Neural crest cell (in vitro differentiated cells): ENCODE measurements around the gene RNF19B. TPM values are rescaled to one million over a fixed set of nuclear protein-coding genes. Genes with fewer than 3 reads are reported as not detected.

Experiments used
- DNase-seq: peaks from one replicate; pipeline ENCODE4 v3.0.0; 2021; ENCODE audit warnings: low read depth, mixed read lengths, low spot score
- H3K27ac Mint-ChIP-seq: one replicate; pipeline ENCODE4 v1.8.0; 2021; ENCODE audit warnings: mild to moderate bottlenecking, mixed read lengths; ENCODE audit not compliant: unreplicated experiment
- H3K27me3 Mint-ChIP-seq: 2 replicates; pipeline ENCODE4 v1.8.0; 2021; ENCODE audit warnings: low read depth, mild to moderate bottlenecking, mixed read lengths
- H3K36me3 Mint-ChIP-seq: 2 replicates; pipeline ENCODE4 v1.8.0; 2021; ENCODE audit warnings: low read depth, mild to moderate bottlenecking, mixed read lengths
- H3K4me1 Mint-ChIP-seq: 2 replicates; pipeline ENCODE4 v1.8.0; 2021; ENCODE audit warnings: mixed read lengths
- H3K4me3 Mint-ChIP-seq: one replicate; pipeline ENCODE4 v1.8.0; 2021; ENCODE audit warnings: mild to moderate bottlenecking, mixed read lengths
- H3K9me3 Mint-ChIP-seq: 2 replicates; pipeline ENCODE4 v1.8.0; 2021; ENCODE audit warnings: mixed read lengths
- total RNA-seq: library from RNA; stranded (reverse); gene quantifications from 2 replicates; pipeline ENCODE4 v1.2.1, GENCODE V29; 2021
- TF ChIP-seq, protein P1 (sequence below): fragments of 200-600 bp; sonication (generic); conservative IDR thresholded peaks from 2 replicates; pipeline ENCODE4 v1.5.0; 2021; ENCODE audit warnings: antibody characterized with exemption, mild to moderate bottlenecking

Gene RNF19B
- total RNA-seq, 1 donor from 2014 or later: 14.9 TPM

DNA sequence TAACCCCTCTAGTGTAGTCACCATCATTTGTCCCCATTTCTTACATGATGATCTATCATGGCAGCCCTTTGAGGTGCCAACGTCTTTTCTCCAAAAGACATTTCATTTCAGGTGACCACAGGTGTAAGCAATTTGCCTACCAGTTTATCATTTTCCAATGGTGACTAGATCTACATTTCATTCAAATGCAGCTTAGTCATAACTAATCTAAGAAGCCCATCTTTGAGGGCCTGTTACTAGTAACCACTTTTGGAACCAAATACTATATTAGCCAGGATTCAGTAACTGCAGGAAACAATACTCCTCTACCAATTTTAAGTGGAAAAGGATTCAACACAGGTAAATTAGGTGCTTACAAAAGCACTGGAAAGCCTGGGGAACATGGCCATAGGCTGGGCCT lies 32.8 kb downstream of the RNF19B start:
- TF ChIP-seq, protein P1, sequence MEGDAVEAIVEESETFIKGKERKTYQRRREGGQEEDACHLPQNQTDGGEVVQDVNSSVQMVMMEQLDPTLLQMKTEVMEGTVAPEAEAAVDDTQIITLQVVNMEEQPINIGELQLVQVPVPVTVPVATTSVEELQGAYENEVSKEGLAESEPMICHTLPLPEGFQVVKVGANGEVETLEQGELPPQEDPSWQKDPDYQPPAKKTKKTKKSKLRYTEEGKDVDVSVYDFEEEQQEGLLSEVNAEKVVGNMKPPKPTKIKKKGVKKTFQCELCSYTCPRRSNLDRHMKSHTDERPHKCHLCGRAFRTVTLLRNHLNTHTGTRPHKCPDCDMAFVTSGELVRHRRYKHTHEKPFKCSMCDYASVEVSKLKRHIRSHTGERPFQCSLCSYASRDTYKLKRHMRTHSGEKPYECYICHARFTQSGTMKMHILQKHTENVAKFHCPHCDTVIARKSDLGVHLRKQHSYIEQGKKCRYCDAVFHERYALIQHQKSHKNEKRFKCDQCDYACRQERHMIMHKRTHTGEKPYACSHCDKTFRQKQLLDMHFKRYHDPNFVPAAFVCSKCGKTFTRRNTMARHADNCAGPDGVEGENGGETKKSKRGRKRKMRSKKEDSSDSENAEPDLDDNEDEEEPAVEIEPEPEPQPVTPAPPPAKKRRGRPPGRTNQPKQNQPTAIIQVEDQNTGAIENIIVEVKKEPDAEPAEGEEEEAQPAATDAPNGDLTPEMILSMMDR: no peak
- no peak overlapping the region for H3K4me3 Mint-ChIP-seq

DNA sequence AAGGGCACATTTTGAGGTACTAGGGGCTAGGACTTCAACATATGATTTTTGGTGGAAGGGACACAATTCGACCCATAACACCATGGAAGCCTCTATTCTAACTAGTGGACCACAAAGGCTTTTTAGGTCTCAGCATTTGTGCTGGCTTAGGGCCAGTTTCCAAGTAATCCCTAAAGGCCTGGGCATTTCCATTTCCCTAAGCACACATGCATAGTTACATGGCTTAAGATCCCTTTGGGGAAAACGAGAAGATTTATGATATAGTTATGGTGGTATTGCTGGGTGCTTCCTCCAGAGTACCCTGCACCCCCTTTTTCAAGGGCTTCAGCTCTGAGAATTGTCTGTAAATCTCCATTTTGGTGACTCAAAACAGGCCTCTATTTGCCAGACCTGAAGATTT lies 35.2 kb downstream of the RNF19B start:
- no peak for DNase-seq
- H3K4me1 Mint-ChIP-seq: peaks cover 25% of the 10 kb centered on the region
- H3K4me3 Mint-ChIP-seq: no peak overlapping the region
- no peaks in the 10 kb centered on the region for H3K36me3 Mint-ChIP-seq
- peaks cover 26% of the 10 kb centered on the region for H3K27me3 Mint-ChIP-seq
- TF ChIP-seq, protein P1: no peak
- H3K27ac Mint-ChIP-seq: no peak overlapping the region
- no peaks in the 10 kb centered on the region for H3K9me3 Mint-ChIP-seq

More for the DNA sequence above, 32.8 kb downstream of the RNF19B start:
- DNase-seq: no peak
- peaks cover 6% of the 10 kb centered on the region for H3K27me3 Mint-ChIP-seq
- no peak overlapping the region for H3K27ac Mint-ChIP-seq
- peaks cover 9% of the 10 kb centered on the region for H3K4me1 Mint-ChIP-seq
- no peaks in the 10 kb centered on the region for H3K36me3 Mint-ChIP-seq
- no peaks in the 10 kb centered on the region for H3K9me3 Mint-ChIP-seq

DNA sequence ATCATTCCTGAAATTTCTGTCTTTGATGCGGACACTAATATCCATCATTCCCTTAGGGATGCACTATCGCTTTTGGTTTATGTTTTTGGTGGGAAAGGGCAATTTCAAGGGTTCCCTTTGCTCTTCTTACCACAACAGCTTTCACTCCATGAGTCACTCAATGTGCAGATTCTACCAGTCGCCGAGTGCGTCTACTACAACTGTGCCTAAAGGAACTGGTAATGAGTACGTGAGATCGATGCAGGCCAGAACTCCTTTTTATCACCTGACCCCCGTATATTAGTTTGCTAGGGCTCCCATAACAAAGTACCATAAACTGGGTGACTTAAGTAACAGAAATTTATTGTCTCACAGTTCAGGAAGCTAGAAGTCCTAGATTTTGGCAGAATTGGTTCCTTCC lies 35.9 kb downstream of the RNF19B start:
- H3K27ac Mint-ChIP-seq: no peak overlapping the region
- peaks cover 31% of the 10 kb centered on the region for H3K27me3 Mint-ChIP-seq
- TF ChIP-seq, protein P1: no peak
- H3K36me3 Mint-ChIP-seq: no peaks in the 10 kb centered on the region
- no peak overlapping the region for H3K4me3 Mint-ChIP-seq
- H3K4me1 Mint-ChIP-seq: peaks cover 27% of the 10 kb centered on the region
- H3K9me3 Mint-ChIP-seq: no peaks in the 10 kb centered on the region
- DNase-seq: no peak

DNA sequence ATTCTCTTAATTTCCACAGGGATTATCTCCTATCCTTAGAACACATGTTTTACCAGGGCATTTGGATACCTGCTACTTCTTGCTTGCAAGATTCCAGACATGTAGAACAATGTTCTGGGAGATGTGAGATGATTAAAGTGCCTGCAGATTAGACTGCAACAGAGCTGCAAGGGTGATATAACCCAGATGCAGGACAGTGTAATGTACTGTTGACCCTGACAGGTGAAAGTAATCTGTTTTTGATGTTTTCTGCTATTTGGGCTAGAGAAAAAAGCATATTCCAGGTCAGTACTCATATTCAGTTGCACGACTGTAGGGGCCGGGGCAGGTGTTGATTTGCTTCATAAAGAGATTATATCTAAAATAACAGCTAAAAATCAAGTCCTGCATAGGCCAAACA lies 36.3 kb downstream of the RNF19B start:
- no peak for DNase-seq
- H3K4me1 Mint-ChIP-seq: peaks cover 27% of the 10 kb centered on the region
- H3K36me3 Mint-ChIP-seq: no peaks in the 10 kb centered on the region
- H3K27ac Mint-ChIP-seq: no peak overlapping the region
- peaks cover 35% of the 10 kb centered on the region for H3K27me3 Mint-ChIP-seq
- no peak overlapping the region for H3K4me3 Mint-ChIP-seq
- TF ChIP-seq, protein P1: no peak
- no peaks in the 10 kb centered on the region for H3K9me3 Mint-ChIP-seq

DNA sequence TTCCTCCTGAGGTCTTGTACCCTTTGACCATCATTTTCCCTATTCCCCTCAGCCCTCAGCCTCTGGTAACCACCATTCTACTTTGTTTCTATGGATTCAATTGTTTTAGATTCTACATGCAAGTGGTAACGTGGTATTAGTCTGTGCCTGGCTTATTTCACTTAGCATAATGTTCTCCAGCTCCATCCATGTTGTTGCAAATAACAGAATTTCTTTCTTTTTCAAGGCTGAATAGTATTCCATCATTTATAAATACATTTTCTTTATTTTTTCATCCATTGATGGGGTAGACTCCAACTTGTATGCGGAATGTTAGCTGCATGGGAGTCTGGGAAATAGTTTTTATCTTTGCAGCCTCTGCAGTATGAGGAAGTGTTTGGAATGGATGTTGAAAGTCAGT lies 37.2 kb downstream of the RNF19B start:
- Mint-ChIP-seq H3K27ac (no peak overlapping the region), H3K27me3 (peaks cover 35% of the 10 kb centered on the region), H3K9me3 (no peaks in the 10 kb centered on the region), H3K4me1 (peaks cover 27% of the 10 kb centered on the region), H3K4me3 (no peak overlapping the region), H3K36me3 (no peaks in the 10 kb centered on the region)
- TF ChIP-seq, protein P1: no peak
- DNase-seq: no peak

DNA sequence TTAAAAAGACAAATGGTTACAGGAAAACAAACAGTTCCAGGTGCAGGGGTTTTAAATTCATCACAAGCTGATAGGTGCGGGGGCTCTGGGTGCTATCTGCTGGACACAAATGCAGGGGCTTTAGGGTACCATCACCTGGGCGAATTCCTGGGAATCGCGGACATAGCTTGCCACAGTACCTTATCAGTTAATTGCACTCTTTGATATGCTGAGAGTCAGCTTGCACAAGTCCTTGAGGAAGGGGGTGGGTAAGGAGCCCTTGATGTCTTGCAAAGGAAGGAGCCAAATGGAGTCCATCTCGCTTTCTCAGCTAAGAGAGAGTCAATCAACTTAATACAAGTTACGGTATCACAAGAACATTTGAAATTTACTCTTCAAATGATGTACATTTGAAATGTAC lies 38.0 kb downstream of the RNF19B start:
- Mint-ChIP-seq H3K4me1 (peaks cover 27% of the 10 kb centered on the region), H3K27me3 (peaks cover 35% of the 10 kb centered on the region), H3K4me3 (no peak overlapping the region), H3K36me3 (no peaks in the 10 kb centered on the region), H3K9me3 (no peaks in the 10 kb centered on the region), H3K27ac (no peak overlapping the region)
- TF ChIP-seq, protein P1: no peak
- DNase-seq: no peak
